Esophagus squamous epithelium (tissue), 5 donors: ENCODE data around the gene PPP1R1A. TPM values are rescaled to one million over a fixed set of nuclear protein-coding genes. Genes with fewer than 3 reads are reported as not detected.
A peak's percentile ranks its signal among the peaks of the same experiment; 100 is the strongest.

Experiments
- DNase-seq: peaks from one replicate; lab custom pipeline; 2025; lab: John Stamatoyannopoulos, UW
- H3K27ac ChIP-seq, 4 donors: fragments of 200-600 bp; sonication (generic); one replicate each; pipeline ENCODE4 v1.5.1; 2016 to 2019; ENCODE audit warnings: mild to moderate bottlenecking in 1 of 4
- H3K27me3 ChIP-seq, 4 donors: fragments of 200-600 bp; sonication (generic); 1 replicate in 3 of 4; 2 replicates in 1 of 4; pipeline versions ENCODE4 v1.5.1 to v1.6.0; 2017 to 2021; ENCODE audit warnings: antibody characterized with exemption in 1 of 4
- H3K36me3 ChIP-seq, 3 donors: fragments of 200-600 bp; sonication (generic); one replicate each; pipeline ENCODE4 v1.5.1; 2016 to 2019
- H3K4me1 ChIP-seq, 3 donors: fragments of 200-600 bp; sonication (generic); one replicate each; pipeline ENCODE4 v1.5.1; 2017 to 2019
- H3K4me3 ChIP-seq, 4 donors: fragments of 200-600 bp; sonication (generic); 1 replicate in 3 of 4; 2 replicates in 1 of 4; pipeline ENCODE4 v1.5.1; 2016 to 2019; ENCODE audit warnings: mild to moderate bottlenecking in 2 of 4, moderate library complexity in 1 of 4
- H3K9me3 ChIP-seq, 3 donors: fragments of 200-600 bp; sonication (generic); one replicate each; pipeline ENCODE4 v1.5.1; 2016 to 2019
- CTCF ChIP-seq, 6 experiments: fragments of 450-650 bp in 4 of 6; fragments of 200-600 bp in 2 of 6; sonication (generic) in 2 of 6; IDR thresholded peaks; one replicate each; pipeline ENCODE4 v1.5.1; 2016 to 2019; ENCODE audit warnings: antibody characterized with exemption in 6 of 6, mild to moderate bottlenecking in 4 of 6, moderate library complexity in 4 of 6
- POLR2A ChIP-seq, 4 donors: fragments of 450-650 bp; IDR thresholded peaks; one replicate each; pipeline ENCODE4 v1.6.1; 2017; ENCODE audit warnings: antibody characterized with exemption in 4 of 4, mild to moderate bottlenecking in 4 of 4, moderate library complexity in 3 of 4
- WGBS, 2 donors: methylation state at CpG; one replicate each; pipeline ENCODE4 v1.1.5; 2018; 5-methylcytosine and 5-hydroxymethylcytosine counted together
- intact Hi-C: fragments of 100-400 bp; cut with DNase I; formaldehyde crosslinking; loops from one replicate; pipeline ENCODE4 v1.15.0; 2022
- total RNA-seq, 4 donors: library from RNA; depleted of rRNA; stranded (reverse); fragments of >200 nt; gene quantifications; one replicate each; pipeline ENCODE4 v1.1.0, GENCODE V29; 2016
- donor health status: DM: yes; HTN: yes; CAD: no.

Gene PPP1R1A, protein sequence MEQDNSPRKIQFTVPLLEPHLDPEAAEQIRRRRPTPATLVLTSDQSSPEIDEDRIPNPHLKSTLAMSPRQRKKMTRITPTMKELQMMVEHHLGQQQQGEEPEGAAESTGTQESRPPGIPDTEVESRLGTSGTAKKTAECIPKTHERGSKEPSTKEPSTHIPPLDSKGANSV
- 1 to 10 TPM in 1 of 4 donors, under 1 TPM in 2, not detected in 1; 0.15 to 1.9 (median 0.26) TPM for total RNA-seq

DNA sequence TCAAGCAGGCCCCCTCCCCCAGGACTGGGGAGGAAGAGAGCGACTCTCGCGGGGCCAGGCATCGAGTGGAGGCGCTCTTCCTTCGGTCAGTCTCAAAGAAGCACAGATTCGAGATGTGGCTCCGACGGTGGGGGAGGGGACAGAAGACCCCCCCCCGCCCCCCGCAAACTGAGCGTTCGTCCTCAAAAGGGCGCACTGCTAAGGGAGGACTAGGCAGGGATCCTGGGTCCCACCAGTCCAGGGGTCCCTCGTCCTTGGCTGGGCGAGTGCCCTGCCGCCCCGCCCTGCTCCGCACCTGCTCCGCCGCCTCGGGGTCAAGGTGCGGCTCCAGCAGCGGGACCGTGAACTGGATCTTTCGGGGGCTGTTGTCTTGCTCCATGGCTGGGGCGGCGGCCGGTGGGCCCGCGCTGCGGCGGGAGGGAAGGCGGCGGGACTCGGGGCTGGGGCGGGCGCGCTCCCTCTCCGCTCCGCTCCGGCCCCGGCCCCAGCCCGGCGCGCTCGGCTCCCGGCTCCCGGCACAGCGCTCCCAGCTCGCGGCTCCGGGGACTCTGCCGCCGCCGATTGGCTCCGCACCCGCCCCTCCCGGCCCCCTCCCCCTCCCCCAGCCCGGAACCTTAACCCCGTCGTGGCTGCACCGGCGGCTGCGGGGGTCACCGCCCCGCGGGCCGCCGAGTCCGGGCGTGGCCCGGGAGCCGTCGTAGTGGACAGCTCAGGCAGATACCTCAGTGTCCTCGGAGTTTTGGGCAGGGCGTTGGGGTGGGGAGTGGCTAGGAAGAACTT is at the start of gene PPP1R1A:
Gene PPP1R1A (minus strand): TSS at position 550 of the 780 bp plus-strand sequence. CDS start 171 bp downstream, at position 379.
- 0 to 4% methylated on average over 1 to 4 of the region's 77 CpGs for WGBS, 2 donors
- peaks cover 0 to 81% (median 0%) of the 10 kb centered on the region in 4 donors for H3K27me3 ChIP-seq
- peak within 1 kb of the TSS; percentile 10 to 72 (median 49) for H3K4me3 ChIP-seq
- no peak for DNase-seq
- TF ChIP-seq CTCF (IDR thresholded peaks at IDR 0.05) (no peak), POLR2A (IDR thresholded peaks at IDR 0.05) (no peak)
- peaks cover 8 to 21% (median 9%) of the 10 kb centered on the region in 3 donors for H3K4me1 ChIP-seq
- intact Hi-C loops = no loop called here
- H3K9me3 ChIP-seq = no peaks in the 10 kb centered on the region
- H3K36me3 ChIP-seq = no peaks in the 10 kb centered on the region
- H3K27ac ChIP-seq = peak within 1 kb of the TSS in 1 of 4 donors; percentile 12

- H3K9me3 ChIP-seq = no peaks in the 10 kb centered on the region
- intact Hi-C loops = no loop called here
- TF ChIP-seq POLR2A (IDR thresholded peaks at IDR 0.05) (no peak), CTCF (IDR thresholded peaks at IDR 0.05) (no peak)
- DNase-seq = no peak
- H3K4me3 ChIP-seq = no peak within 1 kb of the TSS
- H3K36me3 ChIP-seq = no peaks in the 10 kb centered on the region
- H3K27me3 ChIP-seq = peaks cover 0 to 10% (median 0%) of the 10 kb centered on the region in 4 donors
- 54 to 90% methylated on average over 1 to 2 of the region's 2 CpGs for WGBS, 2 donors
- no peaks in the 10 kb centered on the region for H3K4me1 ChIP-seq
- H3K27ac ChIP-seq = no peak within 1 kb of the TSS
Measured at GRCh38 chr12:54634795-54635194, 46.3 kb upstream of the PPP1R1A start, which contains the start of gene LACRT. TSS of gene LACRT (minus strand) at chr12:54634895. CDS start at chr12:54634841, 54 bp downstream.

DNA sequence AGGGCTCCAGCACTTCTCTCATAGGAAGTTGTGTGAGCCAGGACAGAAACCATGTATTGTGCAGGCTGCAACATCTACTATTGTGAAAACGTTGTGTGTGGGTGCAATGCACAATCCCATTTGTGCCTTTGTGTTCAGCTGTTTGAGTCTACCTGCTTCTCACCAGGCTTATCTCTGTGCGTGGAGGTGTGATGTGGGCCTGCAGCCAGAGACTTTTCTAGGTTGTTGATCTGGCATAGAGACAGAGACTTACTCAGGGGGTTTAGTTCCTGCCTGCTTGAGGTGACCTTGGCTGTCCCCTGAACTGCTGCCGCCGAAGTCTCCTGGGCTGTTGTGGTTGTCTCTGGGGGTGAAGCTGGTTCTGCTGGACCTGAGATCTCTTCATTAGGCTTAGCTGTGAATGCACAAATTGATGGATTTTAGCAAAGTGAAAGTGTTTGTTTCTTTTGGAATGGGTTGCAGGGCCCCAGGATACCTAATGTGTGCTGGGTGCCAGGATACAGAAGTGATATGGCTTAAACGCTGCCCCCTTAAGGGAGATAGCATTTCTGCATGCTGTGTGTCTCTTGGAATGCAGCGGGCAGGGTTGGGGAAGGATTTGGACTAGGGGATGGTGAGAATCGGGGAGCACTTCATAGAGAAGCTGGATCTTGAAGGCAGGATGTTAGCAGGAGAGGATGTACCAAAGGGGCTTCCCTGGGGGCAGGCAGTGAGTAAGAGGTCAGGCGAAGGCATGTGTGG is 43.7 kb upstream of the PPP1R1A start:
- DNase-seq = no peak
- WGBS, 2 donors = 52 to 55% methylated on average over 6 to 8 of the region's 8 CpGs
- no peak for TF ChIP-seq CTCF (IDR thresholded peaks at IDR 0.05)
- no peak for TF ChIP-seq POLR2A (IDR thresholded peaks at IDR 0.05)
- H3K4me3 ChIP-seq = no peak overlapping the region
- intact Hi-C loops = no loop called here
- H3K9me3 ChIP-seq = no peaks in the 10 kb centered on the region
- H3K4me1 ChIP-seq = no peaks in the 10 kb centered on the region
- H3K36me3 ChIP-seq = no peaks in the 10 kb centered on the region
- peaks cover 0 to 19% (median 0%) of the 10 kb centered on the region in 4 donors for H3K27me3 ChIP-seq
- no peak overlapping the region for H3K27ac ChIP-seq

GRCh38 chr12:54631551-54631950 is 43.1 kb upstream of the PPP1R1A start:
- Histone ChIP-seq H3K27me3 (peaks cover 0 to 19% (median 0%) of the 10 kb centered on the region in 4 donors), H3K4me3 (no peak overlapping the region), H3K36me3 (no peaks in the 10 kb centered on the region), H3K4me1 (no peaks in the 10 kb centered on the region), H3K9me3 (no peaks in the 10 kb centered on the region), H3K27ac (no peak overlapping the region)
- intact Hi-C loops = no loop called here
- TF ChIP-seq CTCF (IDR thresholded peaks at IDR 0.05) (no peak), POLR2A (IDR thresholded peaks at IDR 0.05) (no peak)
- DNase-seq = no peak
- 55 to 60% methylated on average over 4 to 5 of the region's 5 CpGs for WGBS, 2 donors
